PC-3 (cell line): Measurements from ENCODE around the gene ELANE.

ENCODE experiments used
- EZH2phosphoT487 ChIP-seq: fragments of 300-600 bp; sonication (generic); IDR thresholded peaks from 2 replicates; pipeline ENCODE4 v1.6.1; 2018; ENCODE audit warnings: mild to moderate bottlenecking, antibody characterized with exemption, low read length, borderline replicate concordance
- TF ChIP-seq, protein P1 (sequence below): fragments of 300-600 bp; sonication (generic); conservative IDR thresholded peaks from 2 replicates; pipeline ENCODE4 v1.5.1; 2017; ENCODE audit warnings: antibody characterized with exemption, low read depth, mild to moderate bottlenecking, low read length

DNA sequence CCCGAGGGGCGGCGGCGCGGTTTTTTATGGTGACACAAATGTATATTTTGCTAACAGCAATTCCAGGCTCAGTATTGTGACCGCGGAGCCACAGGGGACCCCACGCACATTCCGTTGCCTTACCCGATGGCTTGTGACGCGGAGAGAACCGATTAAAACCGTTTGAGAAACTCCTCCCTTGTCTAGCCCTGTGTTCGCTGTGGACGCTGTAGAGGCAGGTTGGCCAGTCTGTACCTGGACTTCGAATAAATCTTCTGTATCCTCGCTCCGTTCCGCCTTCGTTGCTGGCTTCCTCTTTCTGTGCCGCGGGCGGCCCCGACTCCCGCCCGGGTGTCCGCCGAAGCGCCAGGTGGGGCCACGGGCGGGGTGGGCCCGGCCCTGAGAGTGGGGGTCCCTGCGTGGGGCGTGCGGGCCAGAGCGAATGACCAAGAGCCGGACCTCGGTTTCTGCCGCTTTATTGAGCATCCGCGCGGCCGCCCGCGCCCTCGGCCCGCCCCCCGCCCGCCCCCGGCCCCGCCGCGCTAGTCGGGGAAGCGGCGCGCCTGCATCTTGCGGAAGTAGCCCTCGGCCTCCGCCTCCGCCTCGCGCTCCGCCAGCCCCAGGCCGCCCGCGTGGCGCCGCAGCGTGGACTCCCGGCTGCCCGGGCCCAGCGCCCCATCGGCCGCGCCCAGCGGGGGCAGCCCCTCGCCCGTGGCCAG is 39.9 kb upstream of the ELANE start:
- no peak for TF ChIP-seq EZH2phosphoT487
- TF ChIP-seq, protein P1, sequence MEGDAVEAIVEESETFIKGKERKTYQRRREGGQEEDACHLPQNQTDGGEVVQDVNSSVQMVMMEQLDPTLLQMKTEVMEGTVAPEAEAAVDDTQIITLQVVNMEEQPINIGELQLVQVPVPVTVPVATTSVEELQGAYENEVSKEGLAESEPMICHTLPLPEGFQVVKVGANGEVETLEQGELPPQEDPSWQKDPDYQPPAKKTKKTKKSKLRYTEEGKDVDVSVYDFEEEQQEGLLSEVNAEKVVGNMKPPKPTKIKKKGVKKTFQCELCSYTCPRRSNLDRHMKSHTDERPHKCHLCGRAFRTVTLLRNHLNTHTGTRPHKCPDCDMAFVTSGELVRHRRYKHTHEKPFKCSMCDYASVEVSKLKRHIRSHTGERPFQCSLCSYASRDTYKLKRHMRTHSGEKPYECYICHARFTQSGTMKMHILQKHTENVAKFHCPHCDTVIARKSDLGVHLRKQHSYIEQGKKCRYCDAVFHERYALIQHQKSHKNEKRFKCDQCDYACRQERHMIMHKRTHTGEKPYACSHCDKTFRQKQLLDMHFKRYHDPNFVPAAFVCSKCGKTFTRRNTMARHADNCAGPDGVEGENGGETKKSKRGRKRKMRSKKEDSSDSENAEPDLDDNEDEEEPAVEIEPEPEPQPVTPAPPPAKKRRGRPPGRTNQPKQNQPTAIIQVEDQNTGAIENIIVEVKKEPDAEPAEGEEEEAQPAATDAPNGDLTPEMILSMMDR, result no peak
